ENCODE data around the gene OR2A5. TPM values are rescaled to one million over a fixed set of nuclear protein-coding genes. Genes with fewer than 3 reads are reported as not detected.
"Not testable (repeated sequence)": the region's sequence is repeated elsewhere in the genome, so short reads cannot be mapped to it uniquely, and the experiment has no call there.

OR2A5 gene
- total RNA-seq: not detected in 2 replicates

- Mint-ChIP-seq H3K27ac (no peak within 1 kb of the TSS), H3K36me3 (ENCODE audit: low read depth) (no peaks in the 10 kb centered on the region), H3K4me1 (no peaks in the 10 kb centered on the region), H3K27me3 (peaks cover 4% of the 10 kb centered on the region), H3K4me3 (no peak within 1 kb of the TSS), H3K9me3 (no peaks in the 10 kb centered on the region)
- intact Hi-C loops (cut with micrococcal nuclease): no loop called here
- no peak for DNase-seq
These were observed at the start of gene OR2A5 for GRCh38 chr7:144048648-144049047. Gene OR2A5, plus strand, starts transcription at chr7:144048948. Its CDS starts 1,454 bp downstream, at chr7:144050402.

- Mint-ChIP-seq H3K4me1 (no peaks in the 10 kb centered on the region), H3K9me3 (no peaks in the 10 kb centered on the region), H3K27ac (no peak within 1 kb of the TSS), H3K36me3 (ENCODE audit: low read depth) (no peaks in the 10 kb centered on the region), H3K27me3 (peaks cover 8% of the 10 kb centered on the region), H3K4me3 (no peak within 1 kb of the TSS)
- intact Hi-C loops (cut with micrococcal nuclease): no loop called here
- DNase-seq: no peak
These were observed 48.7 kb upstream of the OR2A5 start, which contains the start of gene OR6B1 for GRCh38 chr7:144000020-144000419. Gene OR6B1, plus strand, starts transcription at chr7:144000320. Its CDS starts 3,677 bp downstream, at chr7:144003997.

- H3K27me3 Mint-ChIP-seq: peaks cover 11% of the 10 kb centered on the region
- H3K4me1 Mint-ChIP-seq: no peaks in the 10 kb centered on the region
- no peak overlapping the region for H3K27ac Mint-ChIP-seq
- peak; percentile 9 for DNase-seq
- intact Hi-C loops (cut with micrococcal nuclease): no loop called here
- H3K36me3 Mint-ChIP-seq (ENCODE audit: low read depth): no peaks in the 10 kb centered on the region
- no peaks in the 10 kb centered on the region for H3K9me3 Mint-ChIP-seq
- no peak overlapping the region for H3K4me3 Mint-ChIP-seq
These were observed 47.2 kb upstream of the OR2A5 start for GRCh38 chr7:144001543-144001942.

DNA sequence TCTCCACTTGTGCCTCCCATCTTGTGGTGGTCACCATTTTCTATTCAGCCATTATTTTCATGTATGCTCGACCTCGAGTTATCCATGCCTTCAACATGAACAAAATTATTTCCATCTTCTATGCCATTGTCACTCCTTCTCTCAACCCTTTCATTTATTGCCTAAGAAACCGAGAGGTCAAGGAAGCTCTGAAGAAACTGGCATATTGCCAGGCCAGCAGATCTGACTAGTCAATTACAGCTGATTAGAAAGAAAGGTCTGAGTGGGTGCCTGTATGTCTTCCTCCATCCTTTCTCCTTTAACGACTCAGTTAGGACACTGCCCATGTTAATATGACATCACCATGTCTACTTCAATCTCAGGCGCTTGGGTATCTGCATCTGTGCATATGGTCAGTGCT is 44.0 kb upstream of the OR2A5 start:
- H3K27ac Mint-ChIP-seq: no peak overlapping the region
- no peak for DNase-seq
- H3K36me3 Mint-ChIP-seq (ENCODE audit: low read depth): no peaks in the 10 kb centered on the region
- peaks cover 10% of the 10 kb centered on the region for H3K9me3 Mint-ChIP-seq
- intact Hi-C loops (cut with micrococcal nuclease): no loop called here
- peaks cover 12% of the 10 kb centered on the region for H3K27me3 Mint-ChIP-seq
- no peaks in the 10 kb centered on the region for H3K4me1 Mint-ChIP-seq
- no peak overlapping the region for H3K4me3 Mint-ChIP-seq

DNA sequence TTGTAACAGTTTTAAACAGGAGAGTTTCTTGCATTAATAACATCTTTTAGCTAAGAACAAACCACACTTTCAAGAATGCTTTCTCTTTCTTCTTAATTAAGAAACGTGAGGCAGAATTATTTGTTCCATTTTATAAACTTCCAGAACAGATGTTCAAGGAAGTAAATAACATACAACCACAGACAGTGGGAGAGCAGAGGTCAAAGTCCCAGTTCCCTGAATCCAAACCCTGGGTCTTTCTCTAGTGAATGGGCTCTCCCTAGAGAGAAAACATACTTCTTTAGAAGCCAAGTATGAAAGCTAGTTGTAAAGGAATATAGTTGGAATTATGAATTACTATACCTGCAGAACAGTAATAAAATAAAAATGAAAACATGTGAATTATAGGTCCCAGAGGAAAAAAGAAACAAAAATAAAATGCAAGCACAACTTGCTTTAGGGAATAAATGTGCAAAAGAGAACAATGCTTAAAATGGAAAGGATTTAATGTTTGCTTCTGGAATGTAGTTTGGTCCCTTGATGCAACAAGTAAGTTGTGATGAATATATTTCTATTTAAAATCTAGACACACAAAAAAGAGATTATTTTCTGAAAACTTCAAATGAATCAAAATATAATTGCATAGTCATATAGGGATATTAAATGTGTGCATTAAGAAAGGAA is 42.6 kb upstream of the OR2A5 start:
- Mint-ChIP-seq H3K4me3 (no peak overlapping the region), H3K4me1 (no peaks in the 10 kb centered on the region), H3K36me3 (ENCODE audit: low read depth) (no peaks in the 10 kb centered on the region), H3K9me3 (peaks cover 10% of the 10 kb centered on the region), H3K27me3 (peaks cover 12% of the 10 kb centered on the region), H3K27ac (no peak overlapping the region)
- intact Hi-C loops (cut with micrococcal nuclease): no loop called here
- DNase-seq: no peak

GRCh38 chr7:144006692-144007042 is 42.1 kb upstream of the OR2A5 start:
- Mint-ChIP-seq H3K27me3 (peaks cover 10% of the 10 kb centered on the region), H3K4me1 (no peaks in the 10 kb centered on the region), H3K36me3 (ENCODE audit: low read depth) (no peaks in the 10 kb centered on the region)

DNA sequence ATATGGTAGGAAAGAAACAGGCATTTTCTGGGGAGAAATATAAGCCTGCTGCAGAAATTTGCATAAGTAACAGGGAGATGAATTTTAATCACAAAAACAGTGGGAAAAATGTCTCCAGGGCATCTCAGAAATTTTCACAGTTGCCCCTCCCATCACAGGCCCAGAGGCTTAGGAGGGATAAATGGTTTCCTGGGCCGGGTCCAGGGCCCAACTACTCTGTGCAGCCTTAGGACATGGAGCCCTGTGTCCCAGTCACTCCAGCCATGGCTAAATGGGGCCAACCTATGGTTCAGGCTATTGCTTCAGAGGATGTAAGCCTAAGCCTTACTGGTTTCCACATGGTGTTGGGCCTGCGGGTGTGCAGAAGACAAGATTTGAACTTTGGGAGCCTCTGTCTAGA is 39.4 kb upstream of the OR2A5 start:
- Mint-ChIP-seq H3K4me3 (no peak overlapping the region), H3K9me3 (peaks cover 10% of the 10 kb centered on the region), H3K36me3 (ENCODE audit: low read depth) (no peaks in the 10 kb centered on the region), H3K27ac (no peak overlapping the region), H3K4me1 (no peaks in the 10 kb centered on the region), H3K27me3 (peaks cover 8% of the 10 kb centered on the region)
- no peak for DNase-seq
- intact Hi-C loops (cut with micrococcal nuclease): no loop called here

More at GRCh38 chr7:144006692-144007042, 42.1 kb upstream of the OR2A5 start:
- DNase-seq: no peak
- intact Hi-C loops (cut with micrococcal nuclease): no loop called here
- Mint-ChIP-seq H3K4me3 (no peak overlapping the region), H3K27ac (no peak overlapping the region), H3K9me3 (peaks cover 10% of the 10 kb centered on the region)

GRCh38 chr7:144010061-144010460 is 38.7 kb upstream of the OR2A5 start:
- H3K4me1 Mint-ChIP-seq; DNase-seq; H3K27me3 Mint-ChIP-seq; H3K36me3 Mint-ChIP-seq (ENCODE audit: low read depth); H3K27ac Mint-ChIP-seq; intact Hi-C loops (cut with micrococcal nuclease); H3K4me3 Mint-ChIP-seq: not testable (repeated sequence)
- H3K9me3 Mint-ChIP-seq: peaks cover 10% of the 10 kb centered on the region

DNA sequence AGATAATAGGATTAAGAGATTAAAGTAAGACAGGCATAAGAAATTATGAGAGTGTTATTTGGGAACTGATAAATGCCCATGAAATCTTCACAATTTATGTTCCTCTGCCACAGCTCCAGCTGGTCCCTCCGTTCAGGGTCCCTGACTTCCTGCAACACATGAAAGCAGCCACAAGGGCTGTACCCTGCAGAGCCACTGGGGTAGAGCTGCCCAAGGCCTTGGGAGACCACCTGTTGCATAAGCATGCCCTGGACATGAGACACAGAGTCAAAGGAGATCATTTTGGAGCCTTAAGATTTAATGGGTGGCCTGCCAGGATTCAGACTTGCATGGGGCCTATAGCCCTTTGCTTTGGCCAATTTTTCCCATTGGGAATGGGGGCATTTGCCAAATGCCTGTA is 37.9 kb upstream of the OR2A5 start:
- H3K4me1 Mint-ChIP-seq; H3K4me3 Mint-ChIP-seq; DNase-seq; H3K27me3 Mint-ChIP-seq; H3K36me3 Mint-ChIP-seq (ENCODE audit: low read depth); H3K27ac Mint-ChIP-seq; intact Hi-C loops (cut with micrococcal nuclease): not testable (repeated sequence)
- peaks cover 10% of the 10 kb centered on the region for H3K9me3 Mint-ChIP-seq

GRCh38 chr7:144011458-144012230 is 37.1 kb upstream of the OR2A5 start:
- intact Hi-C loops (cut with micrococcal nuclease): no loop called here
- H3K9me3 Mint-ChIP-seq: peaks cover 10% of the 10 kb centered on the region
- no peaks in the 10 kb centered on the region for H3K4me1 Mint-ChIP-seq
- no peak overlapping the region for H3K4me3 Mint-ChIP-seq
- peaks cover 8% of the 10 kb centered on the region for H3K27me3 Mint-ChIP-seq
- H3K36me3 Mint-ChIP-seq (ENCODE audit: low read depth): no peaks in the 10 kb centered on the region
- H3K27ac Mint-ChIP-seq: no peak overlapping the region
- no peak for DNase-seq

GRCh38 chr7:144018065-144018464 is 30.7 kb upstream of the OR2A5 start:
- no peak for DNase-seq
- intact Hi-C loops (cut with micrococcal nuclease): no loop called here
- H3K27me3 Mint-ChIP-seq: peaks cover 4% of the 10 kb centered on the region
- no peak overlapping the region for H3K4me3 Mint-ChIP-seq
- H3K36me3 Mint-ChIP-seq (ENCODE audit: low read depth): no peaks in the 10 kb centered on the region
- no peaks in the 10 kb centered on the region for H3K9me3 Mint-ChIP-seq
- no peak overlapping the region for H3K27ac Mint-ChIP-seq
- no peaks in the 10 kb centered on the region for H3K4me1 Mint-ChIP-seq

DNA sequence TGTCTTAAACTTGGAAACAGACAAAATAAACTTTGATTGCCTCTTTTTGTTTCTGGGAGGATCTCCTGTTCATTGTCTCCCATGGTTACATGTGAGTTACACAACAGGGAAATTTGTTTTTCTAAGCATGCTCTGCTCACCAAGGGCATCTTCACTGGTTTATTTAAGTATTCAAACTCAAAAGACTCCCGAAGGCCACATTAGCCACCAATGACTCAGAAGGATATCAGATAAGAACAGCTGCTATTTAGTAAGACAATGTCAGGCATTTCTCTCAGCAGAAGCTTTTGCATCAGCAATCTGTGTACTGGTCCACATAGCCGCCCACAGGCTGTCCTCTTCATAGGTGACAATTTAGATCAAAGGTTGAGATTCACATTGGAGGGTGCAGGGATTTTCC is 29.3 kb upstream of the OR2A5 start:
- Mint-ChIP-seq H3K4me1 (no peaks in the 10 kb centered on the region), H3K4me3 (no peak overlapping the region), H3K36me3 (ENCODE audit: low read depth) (no peaks in the 10 kb centered on the region), H3K27ac (no peak overlapping the region), H3K27me3 (peaks cover 4% of the 10 kb centered on the region), H3K9me3 (no peaks in the 10 kb centered on the region)
- intact Hi-C loops (cut with micrococcal nuclease): no loop called here
- no peak for DNase-seq

DNA sequence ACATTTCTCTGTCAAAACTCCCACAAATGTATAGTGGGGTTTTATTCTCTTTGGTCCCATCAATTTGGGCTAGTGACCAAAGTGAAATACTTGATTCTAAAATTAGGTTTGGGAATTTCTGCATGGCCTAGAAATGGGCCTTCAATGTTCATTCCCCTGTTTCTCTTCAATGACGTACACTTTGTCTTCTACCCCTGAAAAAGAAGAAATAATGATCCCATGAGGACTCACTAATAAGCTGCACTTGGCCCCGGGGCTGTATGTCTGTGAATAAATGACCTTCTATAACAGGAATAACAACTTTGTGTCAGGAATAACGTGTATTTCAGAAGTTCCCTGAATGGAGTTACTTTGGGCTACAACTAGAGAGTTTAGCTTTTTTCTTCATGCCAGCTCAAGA is 28.4 kb upstream of the OR2A5 start:
- intact Hi-C loops (cut with micrococcal nuclease): loop anchor here (5.0 to 10.0 kb wide), 2 partner anchors 33 to 116 kb away; partner anchors contain the start of gene TCAF1
- H3K36me3 Mint-ChIP-seq (ENCODE audit: low read depth): no peaks in the 10 kb centered on the region
- no peak for DNase-seq
- H3K4me1 Mint-ChIP-seq: no peaks in the 10 kb centered on the region
- no peak overlapping the region for H3K27ac Mint-ChIP-seq
- H3K4me3 Mint-ChIP-seq: no peak overlapping the region
- H3K27me3 Mint-ChIP-seq: peaks cover under 1% of the 10 kb centered on the region
- no peaks in the 10 kb centered on the region for H3K9me3 Mint-ChIP-seq

GRCh38 chr7:144022169-144022568 is 26.6 kb upstream of the OR2A5 start:
- H3K4me3 Mint-ChIP-seq: no peak overlapping the region
- no peak overlapping the region for H3K27ac Mint-ChIP-seq
- H3K36me3 Mint-ChIP-seq (ENCODE audit: low read depth): no peaks in the 10 kb centered on the region
- intact Hi-C loops (cut with micrococcal nuclease): loop anchor here (5.0 to 10.0 kb wide), 2 partner anchors 35 to 117 kb away; partner anchors contain the start of gene TCAF1
- no peaks in the 10 kb centered on the region for H3K9me3 Mint-ChIP-seq
- no peak for DNase-seq
- no peaks in the 10 kb centered on the region for H3K27me3 Mint-ChIP-seq
- H3K4me1 Mint-ChIP-seq: no peaks in the 10 kb centered on the region
